Neural progenitor cell (in vitro differentiated cells): Measurements from ENCODE around the gene RERE.

Experiments
- CTCF ChIP-seq: fragments of 200-600 bp; sonication (generic); IDR thresholded peaks from 2 replicates; pipeline ENCODE4 v1.5.1; 2017; ENCODE audit warnings: antibody characterized with exemption, mild to moderate bottlenecking
- EZH2 ChIP-seq: fragments of 200-600 bp; sonication (generic); IDR thresholded peaks from 2 replicates; pipeline ENCODE4 v1.6.1; 2017; ENCODE audit warnings: antibody characterized with exemption, mild to moderate bottlenecking, moderate library complexity

DNA sequence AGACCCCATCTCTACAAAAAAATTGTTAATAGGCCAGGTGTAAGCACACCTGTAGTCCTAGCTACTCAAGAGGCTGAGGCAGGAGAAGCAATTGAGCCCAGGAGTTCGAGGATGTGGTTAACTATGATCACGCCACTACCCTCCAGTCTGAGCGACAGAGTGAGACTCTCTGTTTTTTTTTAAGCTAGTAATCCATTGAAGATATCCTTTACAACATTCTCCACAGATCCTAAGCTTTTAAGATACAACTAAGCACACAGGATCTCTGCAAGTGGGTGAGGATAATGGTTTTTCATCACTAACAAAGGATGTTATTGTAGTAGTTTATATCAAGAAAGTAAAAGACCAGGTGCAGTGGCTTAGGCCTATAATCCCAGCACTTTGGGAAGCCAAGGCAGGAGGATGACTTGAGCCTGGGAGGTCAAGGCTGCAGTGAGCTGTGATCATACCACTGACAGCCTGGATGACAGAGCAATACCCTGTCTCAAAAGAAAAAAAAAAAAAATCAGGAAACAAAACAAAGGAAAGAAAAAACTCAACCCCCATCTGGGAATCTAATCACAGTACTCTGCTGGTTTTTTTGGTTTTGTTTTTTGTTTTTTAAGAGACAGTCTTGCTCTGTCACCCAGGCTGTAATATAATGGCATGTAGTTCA is 166.1 kb downstream of the RERE start:
- TF ChIP-seq CTCF (no peak), EZH2 (no peak)
